SK-N-SH (cell line): ENCODE measurements around the gene NUAK2. TPM values are rescaled to one million over a fixed set of nuclear protein-coding genes. Genes with fewer than 3 reads are reported as not detected.

Experiments used
- CTCF ChIA-PET: fragments of 300-600, 350-600 bp; formaldehyde crosslinking; extraction: SDS; loops from one replicate; lab custom pipeline; 2021; lab: Yijun Ruan, JAX
- POLR2A ChIA-PET: fragments of 350-600 bp; sonication (Branson Sonifier 250); formaldehyde crosslinking; extraction: SDS; loops from one replicate; lab custom pipeline; 2020; ENCODE audit warnings: antibody characterized with exemption, inconsistent platforms; lab: Yijun Ruan, JAX
- DNase-seq: peaks from one replicate; pipeline ENCODE4 v3.0.0; 2012
- H2AFZ ChIP-seq: fragments of 200-600 bp; sonication (generic); 2 replicates; pipeline ENCODE4 v1.8.1; 2016; ENCODE audit warnings: antibody characterized with exemption, mild to moderate bottlenecking, low read depth
- H3F3A ChIP-seq: fragments of 200-600 bp; sonication (generic); replicated peaks from 2 replicates; pipeline ENCODE3; 2016; ENCODE audit warnings: antibody characterized with exemption, mild to moderate bottlenecking; ENCODE audit not compliant: insufficient read depth
- H3K27ac ChIP-seq, 2 experiments: fragments of 200-500 bp in 1 of 2; fragments of 200-600 bp in 1 of 2; sonication (Bioruptor generic) in 1 of 2; sonication (generic), shearing (Covaris generic) in 1 of 2; 2 replicates each; pipeline versions ENCODE4 v1.5.1 to v1.6.1; 2014 to 2016; ENCODE audit warnings: low read depth in 2 of 2, inconsistent platforms in 1 of 2, low read length in 1 of 2, mild to moderate bottlenecking in 1 of 2, mixed read lengths in 1 of 2
- H3K27me3 ChIP-seq: fragments of 200-600 bp; sonication (generic), shearing (Covaris generic); 2 replicates; pipeline ENCODE4 v1.6.1; 2016; ENCODE audit warnings: mixed run types; ENCODE audit not compliant: insufficient read depth
- H3K36me3 ChIP-seq, 2 experiments: fragments of 200-500 bp in 1 of 2; fragments of 200-600 bp in 1 of 2; sonication (Bioruptor generic) in 1 of 2; sonication (generic) in 1 of 2; replicated peaks in 1 of 2; 2 replicates each; pipeline versions ENCODE3 to v1.5.1; 2014 to 2016; ENCODE audit warnings: low read length in 1 of 2, mild to moderate bottlenecking in 1 of 2; ENCODE audit not compliant: insufficient read depth in 2 of 2, control insufficient read depth in 1 of 2
- H3K4me1 ChIP-seq, 2 experiments: fragments of 200-500 bp in 1 of 2; fragments of 200-600 bp in 1 of 2; sonication (Bioruptor generic) in 1 of 2; sonication (generic), shearing (Covaris generic) in 1 of 2; 2 replicates each; pipeline versions ENCODE4 v1.5.1 to v1.6.1; 2014 to 2016; ENCODE audit warnings: low read depth in 1 of 2, low read length in 1 of 2, mixed run types in 1 of 2; ENCODE audit not compliant: insufficient read depth in 2 of 2, control insufficient read depth in 1 of 2
- H3K4me2 ChIP-seq: fragments of 200-600 bp; sonication (generic), shearing (Covaris generic); 2 replicates; pipeline ENCODE4 v1.6.1; 2017; ENCODE audit warnings: mixed run types
- H3K4me3 ChIP-seq, 2 experiments: fragments of 200-500 bp in 1 of 2; fragments of 200-600 bp in 1 of 2; sonication (Bioruptor generic) in 1 of 2; sonication (generic), shearing (Covaris generic) in 1 of 2; 2 replicates each; pipeline versions ENCODE4 v1.5.1 to v1.8.1; 2014 to 2016; ENCODE audit warnings: low read depth in 2 of 2, inconsistent platforms in 1 of 2, low read length in 1 of 2, mild to moderate bottlenecking in 1 of 2, mixed read lengths in 1 of 2, moderate library complexity in 1 of 2
- H3K79me2 ChIP-seq: fragments of 200-600 bp; sonication (generic); 2 replicates; pipeline ENCODE4 v1.8.1; 2017; ENCODE audit warnings: mild to moderate bottlenecking; ENCODE audit not compliant: insufficient read depth
- H3K9ac ChIP-seq: fragments of 200-600 bp; sonication (generic); 2 replicates; pipeline ENCODE4 v1.6.1; 2017; ENCODE audit warnings: mixed run types
- H3K9me2 ChIP-seq: fragments of 200-600 bp; sonication (generic); 2 replicates; pipeline ENCODE4 v1.6.1; 2017; ENCODE audit warnings: mixed run types
- H3K9me3 ChIP-seq: fragments of 200-600 bp; sonication (generic); 2 replicates; pipeline ENCODE4 v1.6.1; 2017; ENCODE audit warnings: mixed run types, mild to moderate bottlenecking, moderate library complexity
- H4K20me1 ChIP-seq: fragments of 200-600 bp; sonication (generic); 2 replicates; pipeline ENCODE4 v1.6.1; 2017; ENCODE audit warnings: mild to moderate bottlenecking, mixed run types; ENCODE audit not compliant: insufficient read depth
- CHD2 ChIP-seq: fragments of 150-350 bp; IDR thresholded peaks from 2 replicates; pipeline ENCODE4 v1.6.1; 2018; ENCODE audit warnings: low read length; ENCODE audit not compliant: partially characterized antibody
- FOSL2 ChIP-seq: IDR thresholded peaks from 2 replicates; pipeline ENCODE4 v1.4.0; 2012; ENCODE audit warnings: low read depth, mild to moderate bottlenecking, moderate library complexity, borderline replicate concordance
- FOXJ3 ChIP-seq: sonication (generic); formaldehyde crosslinking; IDR thresholded peaks from 2 replicates; pipeline ENCODE4 v1.5.1; 2020; ENCODE audit warnings: mild to moderate bottlenecking, missing genetic modification reagents
- GABPA ChIP-seq: IDR thresholded peaks from 2 replicates; pipeline ENCODE4 v1.4.0; 2012; ENCODE audit warnings: low read depth, mild to moderate bottlenecking
- JUND ChIP-seq: IDR thresholded peaks from 2 replicates; pipeline ENCODE4 v1.4.0; 2012
- MEF2A ChIP-seq: IDR thresholded peaks from 2 replicates; pipeline ENCODE4 v1.4.0; 2012; ENCODE audit warnings: low read depth, borderline replicate concordance
- MXI1 ChIP-seq: IDR thresholded peaks from 2 replicates; pipeline ENCODE4 v1.6.1; 2012; ENCODE audit warnings: mild to moderate bottlenecking, low read depth, low read length, improper control_type of control experiment
- NFIC ChIP-seq: IDR thresholded peaks from 2 replicates; pipeline ENCODE4 v1.4.0; 2012; ENCODE audit warnings: borderline replicate concordance
- NRF1 ChIP-seq: IDR thresholded peaks from 2 replicates; pipeline ENCODE4 v1.6.1; 2012; ENCODE audit warnings: low read depth, mild to moderate bottlenecking, low read length
- POLR2AphosphoS5 ChIP-seq: IDR thresholded peaks from 2 replicates; pipeline ENCODE4 v1.6.1; 2012; ENCODE audit warnings: low read depth, low read length
- RFX5 ChIP-seq: IDR thresholded peaks from 2 replicates; pipeline ENCODE4 v1.6.1; 2012; ENCODE audit warnings: mild to moderate bottlenecking, improper control_type of control experiment, low read length
- RXRA ChIP-seq: IDR thresholded peaks from 2 replicates; pipeline ENCODE4 v1.4.0; 2012; ENCODE audit warnings: low read depth, mild to moderate bottlenecking, borderline replicate concordance
- SIN3A ChIP-seq: IDR thresholded peaks from 2 replicates; pipeline ENCODE4 v1.6.1; 2012; ENCODE audit warnings: low read depth, mild to moderate bottlenecking, low read length, moderate library complexity, borderline replicate concordance
- YY1 ChIP-seq: IDR thresholded peaks from 2 replicates; pipeline ENCODE4 v1.4.0; 2012; ENCODE audit warnings: low read depth, mild to moderate bottlenecking
- WGBS: methylation state at CpG from one replicate; pipeline ENCODE4 v1.1.6; 2017; ENCODE audit warnings: low lambda C conversion rate; 5-methylcytosine and 5-hydroxymethylcytosine counted together
- polyA plus RNA-seq, 3 experiments: library from polyadenylated mRNA; depleted of rRNA; stranded (reverse); fragments of >200 nt; gene quantifications; 2 replicates each; pipeline ENCODE4 v1.2.3, GENCODE V29; 2012
- TF ChIP-seq, protein P1 (sequence below): IDR thresholded peaks from 2 replicates; pipeline ENCODE4; 2012
- TF ChIP-seq, protein P2 (sequence below): IDR thresholded peaks from 2 replicates; pipeline ENCODE4 v1.6.1; 2012; ENCODE audit warnings: mild to moderate bottlenecking, low read depth, low read length, moderate library complexity
- TF ChIP-seq, protein P3 (sequence below): fragments of 150-350 bp; IDR thresholded peaks from 2 replicates; pipeline ENCODE4 v1.6.1; 2016; ENCODE audit warnings: mild to moderate bottlenecking, low read depth, low read length
- TF ChIP-seq, protein P4 (sequence below): fragments of 150-350 bp; IDR thresholded peaks from 2 replicates; pipeline ENCODE4 v1.6.1; 2017; ENCODE audit warnings: antibody characterized with exemption, low read length, low read depth, borderline replicate concordance

Gene NUAK2
- polyA plus RNA-seq, 1 of the 3 experiments (the other 2 are of a cell fraction) = 11.1 TPM

DNA sequence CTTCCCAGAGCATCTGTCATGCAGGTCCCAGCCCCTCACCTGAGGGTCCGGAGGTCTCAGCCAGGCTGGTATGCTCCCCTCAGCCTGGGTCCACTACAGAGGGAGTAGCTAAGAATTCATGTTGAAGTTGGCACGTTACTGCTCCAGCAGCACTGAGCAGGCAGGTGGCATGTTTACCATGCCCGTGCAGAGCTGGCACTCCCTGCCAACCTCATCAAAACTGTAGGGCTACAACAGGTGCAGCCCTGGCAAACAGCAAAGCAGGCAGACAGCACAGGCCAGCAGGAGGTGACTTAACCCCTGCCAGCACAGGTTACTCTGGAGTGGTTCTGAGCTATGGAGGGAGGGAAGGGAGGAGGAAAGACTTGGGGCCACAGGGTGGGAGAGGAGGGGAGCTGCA lies 46.4 kb downstream of the NUAK2 start:
- H3K79me2 ChIP-seq = no peaks in the 10 kb centered on the region
- 100% methylated on average over 1 of the region's 3 CpGs for WGBS
- no peak overlapping the region for H2AFZ ChIP-seq
- no peaks in the 10 kb centered on the region for H4K20me1 ChIP-seq
- no peak overlapping the region for H3K4me2 ChIP-seq
- no peak for DNase-seq
- no peak overlapping the region for H3K4me3 ChIP-seq
- ChIA-PET POLR2A (no interaction called here), CTCF (interaction anchor here (0.6 to 38.3 kb wide), 7 partner anchors 9 to 249 kb away, joined by 3 to 1368 read pairs (median 6); partner anchors contain the start of genes NUAK2 and TMCC2)
- no peaks in the 10 kb centered on the region for H3K9me2 ChIP-seq
- H3K9me3 ChIP-seq = no peaks in the 10 kb centered on the region
- H3K27me3 ChIP-seq = no peaks in the 10 kb centered on the region
- no peaks in the 10 kb centered on the region for H3K36me3 ChIP-seq
- H3K9ac ChIP-seq = no peak overlapping the region
- H3K4me1 ChIP-seq = peaks cover 3 to 10% of the 10 kb centered on the region in 2 experiments; a peak in 3 of 4 replicates
- H3K27ac ChIP-seq = no peak overlapping the region
- no peaks in the 10 kb centered on the region for H3F3A ChIP-seq
- TF ChIP-seq FOXJ3 (CRISPR knock-in tag) (no peak), MEF2A (no peak), RXRA (no peak), GABPA (no peak), POLR2AphosphoS5 (no peak), FOSL2 (no peak), RFX5 (no peak), NFIC (no peak), YY1 (no peak), NRF1 (no peak), CHD2 (no peak), JUND (no peak), SIN3A (no peak), MXI1 (no peak)
- TF ChIP-seq, protein P1, sequence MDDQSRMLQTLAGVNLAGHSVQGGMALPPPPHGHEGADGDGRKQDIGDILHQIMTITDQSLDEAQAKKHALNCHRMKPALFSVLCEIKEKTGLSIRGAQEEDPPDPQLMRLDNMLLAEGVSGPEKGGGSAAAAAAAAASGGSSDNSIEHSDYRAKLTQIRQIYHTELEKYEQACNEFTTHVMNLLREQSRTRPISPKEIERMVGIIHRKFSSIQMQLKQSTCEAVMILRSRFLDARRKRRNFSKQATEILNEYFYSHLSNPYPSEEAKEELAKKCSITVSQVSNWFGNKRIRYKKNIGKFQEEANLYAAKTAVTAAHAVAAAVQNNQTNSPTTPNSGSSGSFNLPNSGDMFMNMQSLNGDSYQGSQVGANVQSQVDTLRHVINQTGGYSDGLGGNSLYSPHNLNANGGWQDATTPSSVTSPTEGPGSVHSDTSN = no peak
- TF ChIP-seq, protein P2, sequence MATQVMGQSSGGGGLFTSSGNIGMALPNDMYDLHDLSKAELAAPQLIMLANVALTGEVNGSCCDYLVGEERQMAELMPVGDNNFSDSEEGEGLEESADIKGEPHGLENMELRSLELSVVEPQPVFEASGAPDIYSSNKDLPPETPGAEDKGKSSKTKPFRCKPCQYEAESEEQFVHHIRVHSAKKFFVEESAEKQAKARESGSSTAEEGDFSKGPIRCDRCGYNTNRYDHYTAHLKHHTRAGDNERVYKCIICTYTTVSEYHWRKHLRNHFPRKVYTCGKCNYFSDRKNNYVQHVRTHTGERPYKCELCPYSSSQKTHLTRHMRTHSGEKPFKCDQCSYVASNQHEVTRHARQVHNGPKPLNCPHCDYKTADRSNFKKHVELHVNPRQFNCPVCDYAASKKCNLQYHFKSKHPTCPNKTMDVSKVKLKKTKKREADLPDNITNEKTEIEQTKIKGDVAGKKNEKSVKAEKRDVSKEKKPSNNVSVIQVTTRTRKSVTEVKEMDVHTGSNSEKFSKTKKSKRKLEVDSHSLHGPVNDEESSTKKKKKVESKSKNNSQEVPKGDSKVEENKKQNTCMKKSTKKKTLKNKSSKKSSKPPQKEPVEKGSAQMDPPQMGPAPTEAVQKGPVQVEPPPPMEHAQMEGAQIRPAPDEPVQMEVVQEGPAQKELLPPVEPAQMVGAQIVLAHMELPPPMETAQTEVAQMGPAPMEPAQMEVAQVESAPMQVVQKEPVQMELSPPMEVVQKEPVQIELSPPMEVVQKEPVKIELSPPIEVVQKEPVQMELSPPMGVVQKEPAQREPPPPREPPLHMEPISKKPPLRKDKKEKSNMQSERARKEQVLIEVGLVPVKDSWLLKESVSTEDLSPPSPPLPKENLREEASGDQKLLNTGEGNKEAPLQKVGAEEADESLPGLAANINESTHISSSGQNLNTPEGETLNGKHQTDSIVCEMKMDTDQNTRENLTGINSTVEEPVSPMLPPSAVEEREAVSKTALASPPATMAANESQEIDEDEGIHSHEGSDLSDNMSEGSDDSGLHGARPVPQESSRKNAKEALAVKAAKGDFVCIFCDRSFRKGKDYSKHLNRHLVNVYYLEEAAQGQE = no peak
- TF ChIP-seq, protein P3, sequence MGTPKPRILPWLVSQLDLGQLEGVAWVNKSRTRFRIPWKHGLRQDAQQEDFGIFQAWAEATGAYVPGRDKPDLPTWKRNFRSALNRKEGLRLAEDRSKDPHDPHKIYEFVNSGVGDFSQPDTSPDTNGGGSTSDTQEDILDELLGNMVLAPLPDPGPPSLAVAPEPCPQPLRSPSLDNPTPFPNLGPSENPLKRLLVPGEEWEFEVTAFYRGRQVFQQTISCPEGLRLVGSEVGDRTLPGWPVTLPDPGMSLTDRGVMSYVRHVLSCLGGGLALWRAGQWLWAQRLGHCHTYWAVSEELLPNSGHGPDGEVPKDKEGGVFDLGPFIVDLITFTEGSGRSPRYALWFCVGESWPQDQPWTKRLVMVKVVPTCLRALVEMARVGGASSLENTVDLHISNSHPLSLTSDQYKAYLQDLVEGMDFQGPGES = no peak
- TF ChIP-seq, protein P4, sequence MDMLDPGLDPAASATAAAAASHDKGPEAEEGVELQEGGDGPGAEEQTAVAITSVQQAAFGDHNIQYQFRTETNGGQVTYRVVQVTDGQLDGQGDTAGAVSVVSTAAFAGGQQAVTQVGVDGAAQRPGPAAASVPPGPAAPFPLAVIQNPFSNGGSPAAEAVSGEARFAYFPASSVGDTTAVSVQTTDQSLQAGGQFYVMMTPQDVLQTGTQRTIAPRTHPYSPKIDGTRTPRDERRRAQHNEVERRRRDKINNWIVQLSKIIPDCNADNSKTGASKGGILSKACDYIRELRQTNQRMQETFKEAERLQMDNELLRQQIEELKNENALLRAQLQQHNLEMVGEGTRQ = no peak
- TF ChIP-seq, all 33 proteins: peak for 0
